Measurements from ENCODE around the gene DYNC1I2.
"Not testable (repeated sequence)": the region's sequence is repeated elsewhere in the genome, so short reads cannot be mapped to it uniquely, and the experiment has no call there.

DYNC1I2 gene

DNA sequence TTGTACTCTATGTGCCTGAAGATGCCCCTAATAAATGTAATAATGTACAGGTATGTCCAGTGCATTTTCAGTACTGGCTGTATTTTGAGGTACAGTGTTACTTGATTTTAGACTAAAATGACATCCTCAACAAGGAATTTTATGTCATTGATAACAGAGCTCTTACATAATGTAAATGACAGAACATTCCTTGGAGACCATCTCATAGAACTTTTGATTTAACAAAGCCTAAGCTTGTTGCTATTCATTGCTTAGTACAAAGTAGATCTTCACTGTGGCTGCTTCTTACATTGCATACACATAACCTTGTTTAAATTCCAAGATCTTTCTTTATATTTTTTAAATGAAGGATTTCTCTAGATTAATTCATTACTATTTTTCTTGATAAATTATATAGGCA, 24.1 kb downstream of the DYNC1I2 start:
- FAIRE-seq (no peak), DNase-seq (ENCODE audit: insufficient read length, low spot score) (no peak)

DNA sequence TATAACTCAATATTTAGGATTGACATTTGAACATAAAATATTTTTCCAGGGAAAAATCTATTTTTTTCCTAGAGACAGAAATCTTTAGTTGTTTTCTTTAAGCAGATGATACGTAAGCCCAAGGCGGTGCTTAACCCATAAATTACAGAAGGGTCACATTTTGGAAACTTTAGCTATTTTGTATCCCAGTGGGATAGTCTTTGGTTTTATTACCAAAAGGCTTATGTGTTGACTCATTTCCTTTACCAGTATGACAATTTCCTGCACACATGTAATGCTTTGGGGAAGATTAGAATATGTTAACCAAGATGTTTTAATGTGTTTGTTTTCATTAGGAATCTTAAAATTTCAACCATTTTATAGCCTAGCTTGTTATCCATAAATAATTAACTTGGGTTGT, 24.8 kb downstream of the DYNC1I2 start:
- no peak for FAIRE-seq
- DNase-seq (ENCODE audit: insufficient read length, low spot score) = peak; percentile 57

DNA sequence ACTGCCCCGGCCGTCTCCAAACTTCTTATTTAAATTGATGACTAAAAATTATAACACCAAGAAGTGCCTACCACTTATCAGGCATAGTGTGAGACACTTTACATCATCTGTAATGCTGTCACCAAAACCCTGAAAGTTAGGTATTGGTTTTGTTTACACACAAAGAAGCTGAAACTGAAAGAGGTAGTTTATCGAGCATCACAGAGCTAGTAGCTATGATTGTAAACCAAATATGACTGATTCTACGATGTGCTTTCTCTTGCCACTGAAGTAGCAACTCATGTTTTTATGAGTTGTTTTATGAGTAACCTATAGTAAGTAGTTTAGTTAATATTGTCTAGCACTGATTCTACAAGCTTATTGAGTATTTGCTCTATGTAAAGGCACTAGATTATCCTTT, 31.5 kb downstream of the DYNC1I2 start:
- FAIRE-seq = no peak
- no peak for DNase-seq (ENCODE audit: insufficient read length, low spot score)

DNA sequence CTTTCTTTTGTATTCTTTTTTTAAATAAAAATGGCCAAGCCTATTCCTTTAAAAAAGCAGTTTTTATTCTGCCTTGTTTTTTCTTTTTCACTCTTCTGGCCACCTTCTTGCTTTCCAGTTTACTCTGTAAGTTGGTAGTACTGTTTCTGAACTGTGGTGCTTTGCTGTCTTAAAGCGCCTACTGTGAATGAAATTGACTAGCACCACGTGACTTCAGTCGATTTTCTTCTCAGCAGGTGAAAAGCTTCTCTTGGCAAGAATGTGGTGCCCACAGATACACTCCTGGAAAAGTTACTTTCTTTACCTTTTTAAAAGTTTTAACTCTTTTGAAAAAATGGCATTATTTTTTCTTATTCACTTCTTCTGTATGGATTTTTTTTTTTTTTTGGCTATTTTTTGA, 32.4 kb downstream of the DYNC1I2 start:
- DNase-seq (ENCODE audit: insufficient read length, low spot score) = no peak
- FAIRE-seq = no peak

GRCh38 chr2:171723716-171724683, 36.7 kb downstream of the DYNC1I2 start:
- peak; percentile 13 for FAIRE-seq
- DNase-seq (ENCODE audit: insufficient read length, low spot score) = no peak

DNA sequence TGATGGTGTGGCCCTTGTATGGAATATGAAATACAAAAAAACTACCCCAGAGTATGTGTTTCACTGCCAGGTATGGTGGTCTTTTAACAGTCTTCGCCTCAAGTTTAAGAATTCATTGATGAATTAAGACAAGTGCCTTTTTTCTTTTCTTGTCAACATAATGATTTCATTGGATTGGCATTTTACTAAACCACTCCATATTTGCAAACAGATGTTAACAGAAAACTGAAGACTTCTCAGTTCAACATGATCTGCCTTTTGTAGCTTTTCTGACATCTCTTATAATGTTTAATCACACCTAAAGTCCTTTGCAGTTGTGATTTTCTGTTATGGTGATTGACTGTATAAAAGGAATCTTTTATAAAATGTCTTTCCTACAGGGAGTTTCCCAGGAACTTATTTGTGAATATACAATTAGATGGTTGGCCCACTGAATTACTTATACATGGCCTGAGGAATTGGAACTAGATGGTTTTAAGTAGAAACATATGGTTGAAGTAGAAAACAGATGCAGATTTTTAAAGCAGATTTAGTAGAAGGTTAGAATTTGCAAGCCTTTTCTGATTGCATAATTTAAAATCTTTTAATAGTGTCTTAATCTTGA, 39.7 kb downstream of the DYNC1I2 start:
- DNase-seq (ENCODE audit: insufficient read length, low spot score) (no peak), FAIRE-seq (no peak)

DNA sequence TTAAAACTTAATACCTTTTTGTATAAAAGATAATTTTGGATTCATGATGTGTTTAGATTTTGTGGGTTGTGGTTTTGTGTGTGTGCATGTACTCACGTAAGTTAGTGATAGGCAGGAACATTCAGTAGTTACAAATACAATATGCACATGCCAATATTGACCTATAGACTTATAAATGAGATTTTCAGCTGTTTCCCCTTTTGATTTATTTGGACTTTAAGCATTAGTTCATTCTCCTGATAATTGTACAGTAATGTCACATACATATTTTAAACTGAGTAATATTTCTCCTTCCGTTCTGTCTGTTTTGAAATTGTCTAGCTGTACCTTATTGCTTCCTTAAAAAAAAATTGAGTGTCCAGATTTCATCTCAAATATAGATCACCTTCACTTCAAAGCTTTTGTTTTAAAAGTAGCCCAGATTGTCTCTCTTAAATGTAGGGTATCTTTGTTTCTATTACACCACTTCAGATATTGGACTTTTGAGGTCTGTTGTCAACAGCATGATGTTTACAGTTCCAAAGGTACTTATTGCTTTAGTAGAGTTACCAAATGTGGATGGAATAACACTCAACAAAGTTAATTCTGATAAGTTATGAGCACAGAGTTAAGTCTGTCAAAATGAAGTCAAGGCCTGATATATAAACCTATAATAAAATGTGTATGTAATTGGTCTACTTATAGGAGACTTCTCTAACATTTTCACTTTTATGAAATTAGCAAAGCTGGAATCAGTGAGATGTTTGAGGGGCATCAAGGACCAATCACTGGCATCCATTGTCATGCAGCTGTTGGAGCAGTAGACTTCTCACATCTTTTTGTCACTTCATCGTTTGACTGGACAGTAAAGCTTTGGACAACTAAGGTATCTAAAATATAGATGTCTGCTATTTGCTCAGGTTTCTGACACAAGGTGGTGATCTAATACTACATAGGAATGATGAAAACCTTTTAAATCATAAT, 42.0 kb downstream of the DYNC1I2 start:
- no peak for DNase-seq (ENCODE audit: insufficient read length, low spot score)
- FAIRE-seq = no peak

DNA sequence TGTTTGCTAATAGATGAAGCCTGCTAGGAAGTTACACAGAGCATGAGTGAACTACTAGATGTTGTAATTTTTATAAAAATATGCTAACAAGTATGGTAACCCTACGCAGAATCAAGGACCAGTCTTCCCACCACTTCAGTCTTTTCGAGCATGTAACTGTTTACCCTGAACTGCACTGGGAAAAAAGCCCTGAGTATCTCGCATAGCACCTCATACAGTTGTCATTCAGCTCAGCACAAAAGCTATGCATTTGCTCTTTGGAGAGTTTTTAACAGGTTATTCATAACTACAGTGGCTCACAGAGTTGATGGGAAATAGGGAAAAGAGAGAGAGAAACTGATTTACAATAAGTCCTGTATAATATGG, 42.7 kb downstream of the DYNC1I2 start:
- DNase-seq (ENCODE audit: insufficient read length, low spot score) (no peak), FAIRE-seq (no peak)

GRCh38 chr2:171735991-171736710, 48.9 kb downstream of the DYNC1I2 start:
- FAIRE-seq = no peak
- DNase-seq (ENCODE audit: insufficient read length, low spot score) = no peak

DNA sequence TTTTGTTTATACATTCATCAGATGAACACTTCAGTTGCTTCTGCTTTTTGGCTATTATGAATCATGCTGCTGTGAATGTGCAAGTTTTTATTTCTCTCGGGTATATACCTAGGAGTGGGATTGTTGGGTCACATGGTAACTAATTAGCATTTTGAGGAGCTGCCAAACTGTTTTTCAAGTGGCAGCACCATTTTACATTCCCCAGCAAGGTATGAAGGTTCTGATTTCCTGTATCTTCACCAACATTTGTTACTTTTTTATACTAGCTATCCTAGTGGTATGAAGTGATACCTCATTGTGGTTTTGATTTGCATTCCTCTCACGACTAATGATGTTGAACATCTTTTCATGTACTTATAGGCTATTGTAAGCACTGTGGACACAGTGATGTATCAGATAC, 53.9 kb downstream of the DYNC1I2 start:
- FAIRE-seq (no peak), DNase-seq (ENCODE audit: insufficient read length, low spot score) (no peak)

DNA sequence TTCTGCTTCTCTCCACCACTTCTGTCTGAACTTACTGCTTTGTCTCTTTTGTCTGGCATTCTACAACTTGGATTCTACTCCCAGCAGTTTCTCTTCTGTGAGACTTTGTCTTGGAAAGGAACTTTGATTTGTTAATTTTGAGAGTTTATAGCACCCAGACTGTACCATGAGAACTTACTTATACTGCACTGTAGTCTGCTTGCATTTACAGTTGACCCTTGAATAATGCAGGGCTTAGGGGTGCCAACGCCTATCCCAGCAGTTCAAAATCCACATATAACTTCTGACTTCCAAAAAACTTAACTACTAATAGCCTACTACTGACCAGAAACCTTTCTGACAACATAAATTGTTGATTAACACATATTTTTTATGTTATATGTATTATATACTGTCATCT, 55.5 kb downstream of the DYNC1I2 start:
- FAIRE-seq = no peak
- no peak for DNase-seq (ENCODE audit: insufficient read length, low spot score)

DNA sequence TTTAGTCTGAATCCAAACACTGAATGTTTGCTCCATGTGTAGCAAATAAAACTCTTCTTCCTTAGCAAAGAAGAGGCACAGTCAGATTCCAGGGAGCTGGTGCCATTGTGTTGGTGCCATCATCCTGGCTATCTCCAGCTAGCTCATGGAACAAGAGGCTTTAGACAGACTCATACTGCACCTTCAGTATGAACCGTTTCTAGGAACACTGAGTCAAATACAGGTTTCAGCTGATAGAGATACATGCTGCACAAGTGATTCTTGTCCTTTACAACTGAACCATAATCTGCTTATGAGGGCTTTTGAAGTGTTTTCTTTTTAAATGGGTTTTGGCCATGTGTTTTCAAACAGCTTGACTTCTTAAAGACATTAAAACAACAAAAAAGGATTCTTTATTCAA, 57.9 kb downstream of the DYNC1I2 start:
- FAIRE-seq = no peak
- DNase-seq (ENCODE audit: insufficient read length, low spot score) = no peak

- FAIRE-seq = no peak
- no peak for DNase-seq (ENCODE audit: insufficient read length, low spot score)
These were observed 58.5 kb downstream of the DYNC1I2 start for GRCh38 chr2:171745806-171746205.

DNA sequence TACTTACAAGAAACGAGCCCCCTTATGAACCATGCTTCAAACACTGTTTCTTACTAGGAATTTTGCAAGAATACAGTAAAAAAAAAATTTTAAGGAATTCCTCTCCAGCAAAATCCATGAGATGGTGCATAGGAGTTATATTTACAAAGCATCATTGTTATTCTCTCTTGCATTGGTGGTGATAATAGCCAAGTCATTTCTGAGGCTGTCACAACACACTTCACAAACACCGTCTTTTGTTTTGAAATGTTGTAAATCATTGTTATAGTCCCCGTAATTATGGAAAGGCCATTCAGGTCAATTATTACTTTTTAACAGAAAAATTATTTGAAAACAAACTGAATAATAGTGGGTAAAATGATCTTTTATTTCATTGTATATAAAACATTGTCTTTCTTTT, 60.1 kb downstream of the DYNC1I2 start:
- no peak for FAIRE-seq
- no peak for DNase-seq (ENCODE audit: insufficient read length, low spot score)

DNA sequence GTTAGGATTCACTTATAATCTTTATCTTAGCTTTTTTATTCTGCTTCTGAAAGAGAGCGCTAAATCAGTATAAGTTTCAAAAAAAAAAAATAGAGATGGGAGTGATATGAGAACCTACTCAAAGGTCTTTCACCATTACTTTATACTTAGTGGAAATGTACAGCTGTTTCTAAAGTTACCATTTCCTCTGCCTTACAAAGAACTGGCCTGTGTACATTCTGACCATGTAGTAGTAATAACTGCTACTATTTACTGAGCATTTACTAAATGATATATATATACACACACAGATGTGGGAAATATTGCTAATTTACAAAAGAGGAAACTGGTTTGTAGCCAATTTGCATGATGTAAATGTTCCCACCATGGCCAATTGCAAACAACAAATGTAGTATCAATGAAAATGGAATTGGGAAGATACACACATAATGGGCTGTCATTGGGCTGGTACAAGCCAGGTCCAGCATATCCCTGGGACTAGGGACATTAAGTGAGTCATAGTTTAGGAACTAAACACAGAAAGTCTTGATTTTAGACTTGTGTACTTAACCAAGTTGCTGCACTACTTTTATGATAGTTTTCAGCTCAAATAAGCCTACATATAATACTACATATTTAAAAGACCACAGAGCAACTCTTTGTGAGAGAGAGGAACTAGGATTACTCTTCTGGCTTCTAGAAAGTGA, 67.1 kb downstream of the DYNC1I2 start:
- no peak for FAIRE-seq
- DNase-seq (ENCODE audit: insufficient read length, low spot score) = no peak

DNA sequence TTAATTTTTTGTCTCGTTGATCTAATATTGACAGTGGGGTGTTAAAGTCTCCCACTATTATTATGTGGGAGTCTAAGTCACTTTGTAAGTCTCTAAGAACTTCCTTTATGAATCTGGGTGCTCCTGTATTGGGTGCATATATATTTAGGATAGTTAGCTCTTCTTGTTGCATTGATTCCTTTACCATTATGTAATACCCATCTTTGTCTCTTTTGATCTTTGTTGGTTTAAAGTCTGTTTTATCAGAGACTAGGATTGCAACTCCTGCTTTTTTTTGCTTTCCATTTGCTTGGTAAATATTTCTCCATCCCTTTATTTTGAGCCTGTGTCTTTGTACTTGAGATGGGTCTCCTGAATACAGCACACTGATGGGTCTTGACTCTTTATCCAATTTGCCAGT, 71.5 kb downstream of the DYNC1I2 start:
- DNase-seq (ENCODE audit: insufficient read length, low spot score); FAIRE-seq: not testable (repeated sequence)

- FAIRE-seq; DNase-seq (ENCODE audit: insufficient read length, low spot score): not testable (repeated sequence)
These were observed 73.9 kb downstream of the DYNC1I2 start for GRCh38 chr2:171761176-171761575.

DNA sequence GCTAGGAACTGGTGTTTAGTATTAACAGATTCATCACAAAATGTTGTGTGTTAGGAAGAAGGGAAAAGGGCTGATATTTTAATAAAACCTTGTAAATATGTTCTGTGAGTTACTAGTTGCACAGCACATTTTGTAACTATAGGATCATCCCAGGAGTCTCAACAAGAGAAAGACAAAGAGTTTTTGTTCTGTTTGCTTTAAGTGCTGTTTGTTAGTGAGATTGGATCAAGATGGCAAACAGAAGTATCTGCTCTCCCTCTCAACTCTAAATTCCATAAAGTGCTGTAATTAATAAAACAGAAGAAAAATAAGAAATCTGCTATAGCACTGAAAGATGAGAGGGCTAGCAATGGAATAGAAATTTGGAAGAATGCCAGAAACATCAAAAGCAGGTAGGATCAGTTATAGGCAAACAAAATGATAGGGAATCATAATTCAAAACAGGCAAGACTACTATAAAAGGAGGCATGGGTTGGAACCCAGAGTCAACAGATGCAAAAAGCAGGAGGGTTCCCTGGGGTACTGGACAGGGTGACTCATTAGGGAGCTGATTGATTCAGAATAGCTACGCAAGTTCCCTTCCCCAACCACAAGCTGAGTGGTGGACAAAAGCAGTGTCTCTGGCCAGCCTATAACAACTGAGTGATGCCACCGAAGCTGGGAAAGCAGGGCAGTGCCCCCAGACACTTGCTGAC, 75.8 kb downstream of the DYNC1I2 start:
- peak; percentile 23 for DNase-seq (ENCODE audit: insufficient read length, low spot score)
- no peak for FAIRE-seq

DNA sequence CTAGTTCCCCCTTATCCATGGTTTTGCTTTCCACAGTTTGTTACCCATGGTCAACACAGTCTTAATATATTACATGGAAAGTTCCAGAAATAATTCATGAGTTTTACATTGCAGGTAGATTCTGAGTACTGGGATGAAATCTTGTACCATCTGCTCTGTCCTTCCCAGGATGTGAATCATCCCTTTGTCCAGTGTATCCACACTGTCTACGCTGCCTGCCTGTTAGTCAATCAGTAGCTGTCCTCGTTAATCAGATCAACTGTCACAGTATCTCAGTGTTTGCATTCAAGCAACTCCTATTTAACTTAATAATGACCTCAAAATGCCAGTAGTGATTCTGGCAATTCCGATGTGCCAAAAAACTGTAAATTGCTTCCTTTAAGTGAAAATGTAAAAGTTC, 76.3 kb downstream of the DYNC1I2 start:
- FAIRE-seq = peak; percentile 42
- DNase-seq (ENCODE audit: insufficient read length, low spot score) = no peak
